Measurements from ENCODE around the gene AGAP1. TPM values are rescaled to one million over a fixed set of nuclear protein-coding genes. Genes with fewer than 3 reads are reported as not detected.

AGAP1 gene
- total and polyA plus RNA-seq, 2 donors: 1.7 to 3.0 TPM

DNA sequence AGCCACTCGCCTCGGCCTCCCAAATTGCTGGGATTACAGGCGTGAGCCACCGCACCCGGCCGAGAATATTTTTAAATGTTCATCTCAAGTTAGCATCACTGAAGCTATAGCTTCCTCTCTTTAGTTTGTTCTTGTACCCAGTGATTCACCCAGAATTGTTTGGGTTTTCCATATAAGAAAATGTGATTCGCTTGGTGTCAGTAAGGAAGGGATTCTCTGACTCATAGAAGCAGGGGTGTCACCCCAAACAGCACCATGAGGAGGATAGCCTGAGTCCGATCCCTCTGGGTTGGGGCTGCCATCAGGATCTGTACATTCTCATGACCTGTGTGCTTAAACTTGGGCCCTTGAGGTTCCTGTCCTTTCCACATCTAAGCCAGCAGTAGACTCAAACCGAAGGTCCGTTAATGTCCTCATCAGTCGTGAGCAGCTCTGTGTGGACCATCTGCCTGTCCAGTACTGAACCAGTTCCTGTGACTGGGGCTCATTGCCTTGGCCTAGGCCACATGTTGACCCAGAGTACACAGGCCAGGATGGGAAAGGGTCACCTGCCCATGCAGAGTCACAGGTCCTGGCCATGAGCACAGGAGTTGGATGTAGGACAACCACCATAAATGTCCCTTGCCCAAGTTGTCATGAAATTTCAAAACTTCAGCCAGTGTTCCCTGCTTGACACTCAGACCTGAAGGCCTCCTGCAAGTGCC is 362.5 kb downstream of the AGAP1 start:
- H3K27me3 ChIP-seq (ENCODE audit: control insufficient read depth in 2 of 2, insufficient read depth in 1 of 2, low read length in 1 of 2): no peaks in the 10 kb centered on the region
- no peak for DNase-seq (ENCODE audit: low read depth in 6 of 9, low spot score in 9 of 9)
- WGBS: 97% methylated on average over 11 of the region's 11 CpGs
- H3K36me3 ChIP-seq (ENCODE audit: control insufficient read depth in 2 of 2, insufficient read depth in 2 of 2, low read length in 1 of 2): no peaks in the 10 kb centered on the region
- no peaks in the 10 kb centered on the region for H3K4me1 ChIP-seq (ENCODE audit: control insufficient read depth in 2 of 2, insufficient read depth in 2 of 2, low read length in 2 of 2)
- H3K27ac ChIP-seq (ENCODE audit: low read depth in 1 of 2, low read length in 1 of 2): no peak overlapping the region
- no peaks in the 10 kb centered on the region for H3K9me3 ChIP-seq (ENCODE audit: control insufficient read depth in 2 of 2, insufficient read depth in 1 of 2, low read length in 1 of 2)
- H3K4me3 ChIP-seq (ENCODE audit: low read length in 2 of 2): no peak overlapping the region

DNA sequence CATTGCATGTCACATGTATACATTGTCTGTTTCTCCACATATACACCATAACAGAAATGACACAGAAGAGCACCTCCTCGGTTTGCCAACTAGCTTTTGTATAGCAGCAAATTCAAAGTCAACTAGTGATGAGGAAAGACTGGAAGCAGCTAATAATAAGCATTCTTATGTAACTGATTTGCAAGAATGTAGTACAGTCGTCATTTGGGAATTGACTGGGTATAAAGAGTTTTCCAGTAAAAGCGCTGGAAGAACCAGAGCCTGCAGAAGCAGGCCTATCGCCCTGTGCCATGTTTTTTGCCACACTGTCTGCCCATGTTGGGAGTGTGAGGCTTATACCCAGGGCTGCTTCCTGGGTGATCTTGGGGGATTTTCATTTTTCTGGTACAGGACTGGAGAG is 363.8 kb downstream of the AGAP1 start:
- no peaks in the 10 kb centered on the region for H3K36me3 ChIP-seq (ENCODE audit: control insufficient read depth in 2 of 2, insufficient read depth in 2 of 2, low read length in 1 of 2)
- no peak for DNase-seq (ENCODE audit: low read depth in 6 of 9, low spot score in 9 of 9)
- no peak overlapping the region for H3K27ac ChIP-seq (ENCODE audit: low read depth in 1 of 2, low read length in 1 of 2)
- H3K9me3 ChIP-seq (ENCODE audit: control insufficient read depth in 2 of 2, insufficient read depth in 1 of 2, low read length in 1 of 2): no peaks in the 10 kb centered on the region
- no peaks in the 10 kb centered on the region for H3K27me3 ChIP-seq (ENCODE audit: control insufficient read depth in 2 of 2, insufficient read depth in 1 of 2, low read length in 1 of 2)
- no peak overlapping the region for H3K4me3 ChIP-seq (ENCODE audit: low read length in 2 of 2)
- 95% methylated on average over 4 of the region's 4 CpGs for WGBS
- no peaks in the 10 kb centered on the region for H3K4me1 ChIP-seq (ENCODE audit: control insufficient read depth in 2 of 2, insufficient read depth in 2 of 2, low read length in 2 of 2)

DNA sequence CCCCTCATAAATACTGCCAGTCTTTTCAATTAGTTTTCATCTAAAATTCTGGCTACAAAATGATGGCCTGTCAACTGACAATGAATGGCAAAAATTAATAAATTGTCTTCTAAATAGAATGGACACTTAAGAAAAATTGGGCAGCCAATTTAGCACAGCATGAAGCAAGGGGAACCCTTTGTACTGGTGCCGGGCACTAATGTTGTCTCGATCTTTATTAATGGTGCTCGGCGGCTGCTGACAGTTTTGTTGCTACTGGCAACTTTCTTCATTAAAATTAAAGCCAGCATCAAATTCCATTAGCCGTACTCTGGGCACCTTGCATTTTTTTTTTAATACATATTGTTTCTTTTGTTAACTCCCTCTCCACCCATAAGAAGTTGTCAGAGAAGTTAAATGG is 365.0 kb downstream of the AGAP1 start:
- no peaks in the 10 kb centered on the region for H3K36me3 ChIP-seq (ENCODE audit: control insufficient read depth in 2 of 2, insufficient read depth in 2 of 2, low read length in 1 of 2)
- no peak overlapping the region for H3K27ac ChIP-seq (ENCODE audit: low read depth in 1 of 2, low read length in 1 of 2)
- 96% methylated on average over 5 of the region's 5 CpGs for WGBS

DNA sequence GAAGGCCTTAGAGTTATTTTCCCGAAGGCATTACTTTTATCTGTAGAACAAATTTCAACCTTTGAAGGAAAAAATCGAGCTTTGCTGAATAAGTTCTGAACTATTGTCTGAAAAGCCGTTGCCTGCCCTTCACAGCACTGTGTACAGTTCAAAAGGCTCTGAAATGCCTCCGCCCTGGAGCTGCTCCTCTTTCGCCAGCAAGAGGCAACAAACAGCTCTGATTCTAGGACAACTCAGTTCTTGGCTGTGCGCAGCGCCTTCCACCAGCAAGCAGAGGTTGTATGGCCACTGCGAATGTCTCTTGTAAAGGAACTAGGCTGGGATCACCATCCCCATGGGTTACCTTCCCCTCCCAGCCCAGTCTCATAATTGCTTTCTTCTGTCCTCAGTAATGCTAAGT is 365.8 kb downstream of the AGAP1 start:
- Histone ChIP-seq H3K27me3 (ENCODE audit: control insufficient read depth in 2 of 2, insufficient read depth in 1 of 2, low read length in 1 of 2) (peaks cover 0 to 11% of the 10 kb centered on the region in 2 donors), H3K36me3 (ENCODE audit: control insufficient read depth in 2 of 2, insufficient read depth in 2 of 2, low read length in 1 of 2) (no peaks in the 10 kb centered on the region), H3K27ac (ENCODE audit: low read depth in 1 of 2, low read length in 1 of 2) (no peak overlapping the region), H3K9me3 (ENCODE audit: control insufficient read depth in 2 of 2, insufficient read depth in 1 of 2, low read length in 1 of 2) (no peaks in the 10 kb centered on the region), H3K4me3 (ENCODE audit: low read length in 2 of 2) (no peak overlapping the region), H3K4me1 (ENCODE audit: control insufficient read depth in 2 of 2, insufficient read depth in 2 of 2, low read length in 2 of 2) (no peaks in the 10 kb centered on the region)
- WGBS: 92% methylated on average over 8 of the region's 8 CpGs
- DNase-seq (ENCODE audit: low read depth in 6 of 9, low spot score in 9 of 9): no peak

More for the DNA sequence above, 365.0 kb downstream of the AGAP1 start:
- Histone ChIP-seq H3K4me3 (ENCODE audit: low read length in 2 of 2) (no peak overlapping the region), H3K4me1 (ENCODE audit: control insufficient read depth in 2 of 2, insufficient read depth in 2 of 2, low read length in 2 of 2) (no peaks in the 10 kb centered on the region), H3K9me3 (ENCODE audit: control insufficient read depth in 2 of 2, insufficient read depth in 1 of 2, low read length in 1 of 2) (no peaks in the 10 kb centered on the region), H3K27me3 (ENCODE audit: control insufficient read depth in 2 of 2, insufficient read depth in 1 of 2, low read length in 1 of 2) (peaks cover 0 to 4% of the 10 kb centered on the region in 2 donors)
- no peak for DNase-seq (ENCODE audit: low read depth in 6 of 9, low spot score in 9 of 9)

DNA sequence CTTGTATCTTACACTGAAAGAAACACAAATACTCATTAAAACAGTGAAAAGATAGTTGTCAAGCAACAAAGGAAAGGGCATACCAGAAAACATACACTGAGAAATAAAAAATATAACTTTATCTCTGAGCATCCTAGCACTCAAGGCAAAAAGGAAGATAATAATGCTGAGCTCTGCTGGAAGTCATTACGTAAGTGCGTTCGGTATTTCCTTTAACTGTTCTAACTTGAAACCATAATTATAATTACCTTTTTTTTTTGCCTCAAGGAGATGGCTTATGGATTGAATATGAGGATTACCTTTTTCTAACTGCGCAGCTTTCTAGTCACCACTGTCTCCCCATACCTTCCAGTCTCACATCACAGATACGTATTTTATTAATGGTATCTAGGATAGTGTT is 366.3 kb downstream of the AGAP1 start:
- WGBS: 96% methylated on average over 5 of the region's 5 CpGs

DNA sequence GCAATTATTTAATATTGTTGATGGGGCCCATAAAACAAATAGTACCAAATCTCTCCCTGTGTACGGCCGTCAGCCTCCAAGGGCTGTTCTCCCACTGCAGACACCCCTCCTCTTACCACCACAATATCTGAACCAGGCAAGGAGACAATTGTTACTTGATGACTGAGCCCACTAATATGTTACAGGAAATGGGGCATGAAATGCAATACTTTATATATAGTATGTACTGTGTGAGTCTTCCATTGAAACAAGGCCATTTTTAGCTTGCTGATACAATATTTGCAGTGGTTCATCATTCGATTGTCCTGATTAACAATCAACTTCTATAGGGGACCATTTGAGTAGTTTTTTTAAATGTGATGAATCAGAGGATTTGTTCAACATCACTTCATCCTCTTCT is 367.0 kb downstream of the AGAP1 start:
- no peak overlapping the region for H3K27ac ChIP-seq (ENCODE audit: low read depth in 1 of 2, low read length in 1 of 2)
- no peaks in the 10 kb centered on the region for H3K9me3 ChIP-seq (ENCODE audit: control insufficient read depth in 2 of 2, insufficient read depth in 1 of 2, low read length in 1 of 2)
- no peaks in the 10 kb centered on the region for H3K4me1 ChIP-seq (ENCODE audit: control insufficient read depth in 2 of 2, insufficient read depth in 2 of 2, low read length in 2 of 2)
- peaks cover 8 to 20% of the 10 kb centered on the region in 2 donors for H3K27me3 ChIP-seq (ENCODE audit: control insufficient read depth in 2 of 2, insufficient read depth in 1 of 2, low read length in 1 of 2)
- no peak overlapping the region for H3K4me3 ChIP-seq (ENCODE audit: low read length in 2 of 2)
- 96% methylated on average over 3 of the region's 3 CpGs for WGBS
- no peaks in the 10 kb centered on the region for H3K36me3 ChIP-seq (ENCODE audit: control insufficient read depth in 2 of 2, insufficient read depth in 2 of 2, low read length in 1 of 2)
- no peak for DNase-seq (ENCODE audit: low read depth in 6 of 9, low spot score in 9 of 9)

More for the DNA sequence above, 366.3 kb downstream of the AGAP1 start:
- DNase-seq (ENCODE audit: low read depth in 6 of 9, low spot score in 9 of 9): no peak
- no peak overlapping the region for H3K4me3 ChIP-seq (ENCODE audit: low read length in 2 of 2)
- H3K36me3 ChIP-seq (ENCODE audit: control insufficient read depth in 2 of 2, insufficient read depth in 2 of 2, low read length in 1 of 2): no peaks in the 10 kb centered on the region
- H3K9me3 ChIP-seq (ENCODE audit: control insufficient read depth in 2 of 2, insufficient read depth in 1 of 2, low read length in 1 of 2): no peaks in the 10 kb centered on the region
- no peaks in the 10 kb centered on the region for H3K4me1 ChIP-seq (ENCODE audit: control insufficient read depth in 2 of 2, insufficient read depth in 2 of 2, low read length in 2 of 2)
- peaks cover 3 to 13% of the 10 kb centered on the region in 2 donors for H3K27me3 ChIP-seq (ENCODE audit: control insufficient read depth in 2 of 2, insufficient read depth in 1 of 2, low read length in 1 of 2)
- no peak overlapping the region for H3K27ac ChIP-seq (ENCODE audit: low read depth in 1 of 2, low read length in 1 of 2)

DNA sequence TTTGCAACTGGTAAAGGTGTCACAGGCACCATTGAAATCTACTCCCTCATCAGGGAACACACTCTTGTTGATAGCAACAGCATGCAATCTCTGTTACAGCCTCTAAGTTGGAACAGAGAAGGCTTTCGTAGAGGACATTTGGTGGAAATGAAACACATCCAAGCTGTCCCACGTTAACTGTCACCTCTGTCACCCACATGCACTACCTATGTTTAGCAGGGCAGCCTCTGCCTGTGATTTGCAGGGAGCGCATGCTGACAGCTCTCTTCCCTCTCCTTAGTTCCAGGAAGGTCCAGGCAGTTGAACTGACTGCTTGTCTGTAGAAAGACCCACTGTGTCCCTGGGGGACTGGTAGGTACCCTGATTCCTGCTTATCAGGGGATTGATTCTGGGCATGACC is 367.5 kb downstream of the AGAP1 start:
- Histone ChIP-seq H3K27me3 (ENCODE audit: control insufficient read depth in 2 of 2, insufficient read depth in 1 of 2, low read length in 1 of 2) (peaks cover 9 to 25% of the 10 kb centered on the region in 2 donors), H3K4me3 (ENCODE audit: low read length in 2 of 2) (no peak overlapping the region), H3K4me1 (ENCODE audit: control insufficient read depth in 2 of 2, insufficient read depth in 2 of 2, low read length in 2 of 2) (no peaks in the 10 kb centered on the region), H3K9me3 (ENCODE audit: control insufficient read depth in 2 of 2, insufficient read depth in 1 of 2, low read length in 1 of 2) (no peaks in the 10 kb centered on the region), H3K27ac (ENCODE audit: low read depth in 1 of 2, low read length in 1 of 2) (no peak overlapping the region), H3K36me3 (ENCODE audit: control insufficient read depth in 2 of 2, insufficient read depth in 2 of 2, low read length in 1 of 2) (no peaks in the 10 kb centered on the region)
- DNase-seq (ENCODE audit: low read depth in 6 of 9, low spot score in 9 of 9): no peak
- WGBS: 96% methylated on average over 3 of the region's 3 CpGs

DNA sequence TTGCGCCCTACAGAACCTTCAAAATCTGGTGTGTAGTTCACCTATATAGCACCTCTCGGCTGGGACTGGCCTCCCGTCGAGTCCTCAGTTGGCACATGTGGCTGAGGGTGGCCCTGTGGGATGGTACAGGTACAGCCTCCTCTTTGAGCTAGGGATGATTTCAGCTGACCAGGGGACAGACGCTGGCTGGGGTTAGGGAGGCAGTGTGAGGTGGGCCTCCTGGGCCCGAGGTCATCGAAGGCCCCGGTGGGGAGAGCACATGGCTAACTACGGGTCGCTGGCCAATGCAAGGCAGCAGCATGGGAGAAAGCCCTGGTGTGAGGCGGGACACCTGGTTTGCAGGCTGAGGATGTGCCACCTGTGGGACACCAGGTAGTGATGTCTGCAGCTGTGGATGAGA is 369.6 kb downstream of the AGAP1 start:
- Histone ChIP-seq H3K27ac (ENCODE audit: low read depth in 1 of 2, low read length in 1 of 2) (no peak overlapping the region), H3K4me1 (ENCODE audit: control insufficient read depth in 2 of 2, insufficient read depth in 2 of 2, low read length in 2 of 2) (no peaks in the 10 kb centered on the region), H3K9me3 (ENCODE audit: control insufficient read depth in 2 of 2, insufficient read depth in 1 of 2, low read length in 1 of 2) (no peaks in the 10 kb centered on the region), H3K4me3 (ENCODE audit: low read length in 2 of 2) (no peak overlapping the region), H3K27me3 (ENCODE audit: control insufficient read depth in 2 of 2, insufficient read depth in 1 of 2, low read length in 1 of 2) (peaks cover 9 to 26% of the 10 kb centered on the region in 2 donors), H3K36me3 (ENCODE audit: control insufficient read depth in 2 of 2, insufficient read depth in 2 of 2, low read length in 1 of 2) (no peaks in the 10 kb centered on the region)
- no peak for DNase-seq (ENCODE audit: low read depth in 6 of 9, low spot score in 9 of 9)
- WGBS: 96% methylated on average over 11 of the region's 11 CpGs

DNA sequence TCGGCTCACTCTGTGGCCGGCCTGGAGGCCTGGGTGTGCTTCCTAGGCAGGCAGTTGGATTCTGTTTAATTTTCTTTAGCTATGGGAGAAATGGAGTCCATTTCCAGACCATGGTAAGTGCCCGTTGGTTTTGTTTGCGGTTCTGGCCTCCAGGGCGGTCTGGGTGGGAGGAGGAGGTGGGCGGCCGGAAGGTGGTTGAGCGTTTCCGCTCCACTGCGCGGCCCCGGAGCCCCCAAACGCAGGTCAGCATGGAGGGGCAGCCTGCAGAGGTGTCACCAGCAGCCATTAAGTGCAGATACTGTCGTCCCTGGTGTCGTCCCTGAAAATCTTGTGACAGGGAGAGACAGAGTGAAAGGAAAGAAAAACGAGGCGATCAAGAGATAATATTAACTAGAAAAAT is 370.5 kb downstream of the AGAP1 start:
- Histone ChIP-seq H3K36me3 (ENCODE audit: control insufficient read depth in 2 of 2, insufficient read depth in 2 of 2, low read length in 1 of 2) (no peaks in the 10 kb centered on the region), H3K27me3 (ENCODE audit: control insufficient read depth in 2 of 2, insufficient read depth in 1 of 2, low read length in 1 of 2) (peaks cover 9 to 26% of the 10 kb centered on the region in 2 donors), H3K4me1 (ENCODE audit: control insufficient read depth in 2 of 2, insufficient read depth in 2 of 2, low read length in 2 of 2) (no peaks in the 10 kb centered on the region), H3K9me3 (ENCODE audit: control insufficient read depth in 2 of 2, insufficient read depth in 1 of 2, low read length in 1 of 2) (no peaks in the 10 kb centered on the region), H3K27ac (ENCODE audit: low read depth in 1 of 2, low read length in 1 of 2) (no peak overlapping the region), H3K4me3 (ENCODE audit: low read length in 2 of 2) (no peak overlapping the region)
- 66% methylated on average over 17 of the region's 17 CpGs for WGBS
- no peak for DNase-seq (ENCODE audit: low read depth in 6 of 9, low spot score in 9 of 9)
